GM19193 (cell line): ENCODE data around the gene COL6A3.

Experiments
- POLR2A ChIP-seq: IDR thresholded peaks from 4 replicates; pipeline ENCODE4 v1.6.1; 2011; ENCODE audit not compliant: insufficient read depth, insufficient read length; ENCODE audit errors: extremely low read depth

COL6A3 gene

GRCh38 chr2:237429753-237430152, 15.8 kb upstream of the COL6A3 start:
- TF ChIP-seq POLR2A, result no peak

GRCh38 chr2:237427769-237428506, 14.0 kb upstream of the COL6A3 start:
- no peak for TF ChIP-seq POLR2A

GRCh38 chr2:237426517-237426916, 12.6 kb upstream of the COL6A3 start:
- no peak for TF ChIP-seq POLR2A

- no peak for TF ChIP-seq POLR2A
These were observed 11.4 kb upstream of the COL6A3 start for GRCh38 chr2:237425320-237425719.

GRCh38 chr2:237424544-237424943, 10.6 kb upstream of the COL6A3 start:
- TF ChIP-seq POLR2A, result no peak

GRCh38 chr2:237423891-237424290, 9.9 kb upstream of the COL6A3 start:
- no peak for TF ChIP-seq POLR2A

- no peak for TF ChIP-seq POLR2A
These were observed 8.3 kb upstream of the COL6A3 start for GRCh38 chr2:237422309-237422708.

GRCh38 chr2:237421542-237422116, 7.7 kb upstream of the COL6A3 start:
- TF ChIP-seq POLR2A, result no peak

- no peak for TF ChIP-seq POLR2A
These were observed 4.3 kb upstream of the COL6A3 start for GRCh38 chr2:237418300-237418699.

GRCh38 chr2:237412988-237413776, 782 bp downstream of the COL6A3 start:
- no peak for TF ChIP-seq POLR2A

GRCh38 chr2:237412646-237412987, 1.3 kb downstream of the COL6A3 start:
- TF ChIP-seq POLR2A, result no peak

GRCh38 chr2:237411683-237412423, 2.1 kb downstream of the COL6A3 start:
- no peak for TF ChIP-seq POLR2A

- TF ChIP-seq POLR2A, result no peak
These were observed 2.8 kb downstream of the COL6A3 start for GRCh38 chr2:237411092-237411601.

GRCh38 chr2:237408335-237409000, 5.5 kb downstream of the COL6A3 start:
- TF ChIP-seq POLR2A, result no peak
